ENCODE measurements around the gene LIMA1. TPM values are rescaled to one million over a fixed set of nuclear protein-coding genes. Genes with fewer than 3 reads are reported as not detected.

The LIMA1 gene
- total and polyA plus RNA-seq, 12 donors, result 10.6 to 34.4 (median 16.2) TPM

DNA sequence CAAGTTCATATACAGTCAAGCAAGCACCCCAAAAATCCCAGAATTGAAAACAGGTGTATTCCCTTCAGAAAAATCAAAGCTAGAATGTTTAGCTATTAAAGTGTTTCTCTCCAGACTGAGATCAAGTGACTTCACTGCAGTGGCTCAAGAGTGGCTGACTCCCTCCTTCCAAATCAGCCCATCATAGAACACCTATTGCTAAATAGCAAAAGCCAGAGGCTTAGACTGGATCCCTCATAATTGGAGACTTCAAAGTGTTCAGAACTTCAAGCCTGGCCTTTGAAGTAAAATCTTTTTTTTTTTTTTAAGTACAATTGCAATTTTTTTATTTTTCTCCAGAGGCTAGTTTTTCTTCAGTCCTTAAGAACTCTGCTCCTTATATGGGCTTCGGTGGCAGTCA is 66.1 kb downstream of the LIMA1 start:
- peaks cover 0 to 43% (median 22%) of the 10 kb centered on the region in 9 donors for H3K4me1 ChIP-seq
- H3K9me3 ChIP-seq, result no peaks in the 10 kb centered on the region
- ATAC-seq, result no peak
- H3K27ac ChIP-seq, result no peak overlapping the region
- intact Hi-C loops (cut with DNase I), result loop anchor here in 2 of 10 donors (10.0 kb wide), 1 partner anchor 98 kb away; no protein-coding TSS in a partner anchor
- H3K4me3 ChIP-seq, result no peak overlapping the region
- TF ChIP-seq, protein P1, sequence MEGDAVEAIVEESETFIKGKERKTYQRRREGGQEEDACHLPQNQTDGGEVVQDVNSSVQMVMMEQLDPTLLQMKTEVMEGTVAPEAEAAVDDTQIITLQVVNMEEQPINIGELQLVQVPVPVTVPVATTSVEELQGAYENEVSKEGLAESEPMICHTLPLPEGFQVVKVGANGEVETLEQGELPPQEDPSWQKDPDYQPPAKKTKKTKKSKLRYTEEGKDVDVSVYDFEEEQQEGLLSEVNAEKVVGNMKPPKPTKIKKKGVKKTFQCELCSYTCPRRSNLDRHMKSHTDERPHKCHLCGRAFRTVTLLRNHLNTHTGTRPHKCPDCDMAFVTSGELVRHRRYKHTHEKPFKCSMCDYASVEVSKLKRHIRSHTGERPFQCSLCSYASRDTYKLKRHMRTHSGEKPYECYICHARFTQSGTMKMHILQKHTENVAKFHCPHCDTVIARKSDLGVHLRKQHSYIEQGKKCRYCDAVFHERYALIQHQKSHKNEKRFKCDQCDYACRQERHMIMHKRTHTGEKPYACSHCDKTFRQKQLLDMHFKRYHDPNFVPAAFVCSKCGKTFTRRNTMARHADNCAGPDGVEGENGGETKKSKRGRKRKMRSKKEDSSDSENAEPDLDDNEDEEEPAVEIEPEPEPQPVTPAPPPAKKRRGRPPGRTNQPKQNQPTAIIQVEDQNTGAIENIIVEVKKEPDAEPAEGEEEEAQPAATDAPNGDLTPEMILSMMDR (IDR thresholded peaks at IDR 0.05), result no peak
- no peak for DNase-seq
- WGBS, 2 donors, result 100% methylated on average over 1 of the region's 1 CpG
- H3K27me3 ChIP-seq, result no peaks in the 10 kb centered on the region
- peaks cover 0 to 37% (median 0%) of the 10 kb centered on the region in 9 donors for H3K36me3 ChIP-seq

DNA sequence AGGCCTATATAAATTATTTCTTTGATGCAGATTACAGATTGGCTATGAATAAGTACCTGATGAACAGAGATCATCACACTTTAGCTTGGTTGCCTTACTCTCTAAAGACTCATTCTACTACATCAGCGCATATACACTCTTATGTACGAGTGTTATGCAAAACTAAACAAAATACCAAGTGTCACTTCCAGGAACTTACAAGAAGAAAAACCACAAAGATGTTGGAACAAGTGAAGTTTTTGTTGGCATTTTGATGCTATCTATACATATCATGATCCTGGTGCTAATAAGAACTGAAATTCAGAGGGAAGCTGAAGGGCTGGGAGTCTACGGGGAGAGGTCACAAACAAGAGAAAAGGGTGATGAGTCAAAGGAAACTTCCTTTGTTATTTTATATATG is 68.3 kb downstream of the LIMA1 start:
- Histone ChIP-seq H3K4me3 (no peak overlapping the region), H3K27ac (no peak overlapping the region), H3K36me3 (peaks cover 0 to 39% (median 0%) of the 10 kb centered on the region in 9 donors), H3K9me3 (no peaks in the 10 kb centered on the region), H3K27me3 (no peaks in the 10 kb centered on the region), H3K4me1 (peaks cover 5 to 44% (median 26%) of the 10 kb centered on the region in 9 donors)
- 95 to 98% methylated on average over 3 of the region's 3 CpGs for WGBS, 2 donors
- DNase-seq (no peak), ATAC-seq (no peak)
- TF ChIP-seq, protein P1 (IDR thresholded peaks at IDR 0.05), result no peak
- intact Hi-C loops (cut with DNase I), result loop anchor here in 3 of 10 donors (2.0 to 10.0 kb wide), 2 partner anchors 54 to 100 kb away; no protein-coding TSS in a partner anchor

DNA sequence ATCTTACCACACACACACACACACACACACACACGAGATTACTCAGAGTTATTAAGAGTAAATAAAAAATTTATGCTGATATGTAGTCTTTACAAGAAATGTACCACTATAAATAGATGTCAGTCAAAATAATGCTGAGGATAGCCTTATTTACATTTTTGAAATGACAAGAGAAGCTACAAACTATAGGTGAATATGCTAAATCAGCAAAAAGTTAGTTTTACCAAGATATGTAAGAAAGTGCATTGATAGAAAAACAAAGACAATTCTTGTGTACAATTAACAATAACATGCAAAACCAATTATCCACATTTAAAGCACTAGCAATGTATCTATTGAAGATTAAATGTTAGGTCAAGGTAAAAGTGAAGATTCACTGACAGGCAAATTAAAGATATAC is 69.3 kb downstream of the LIMA1 start:
- intact Hi-C loops (cut with DNase I), result loop anchor here in 5 of 10 donors (2.0 to 10.0 kb wide), 3 partner anchors 55 to 101 kb away; no protein-coding TSS in a partner anchor
- Histone ChIP-seq H3K9me3 (no peaks in the 10 kb centered on the region), H3K27ac (no peak overlapping the region)

DNA sequence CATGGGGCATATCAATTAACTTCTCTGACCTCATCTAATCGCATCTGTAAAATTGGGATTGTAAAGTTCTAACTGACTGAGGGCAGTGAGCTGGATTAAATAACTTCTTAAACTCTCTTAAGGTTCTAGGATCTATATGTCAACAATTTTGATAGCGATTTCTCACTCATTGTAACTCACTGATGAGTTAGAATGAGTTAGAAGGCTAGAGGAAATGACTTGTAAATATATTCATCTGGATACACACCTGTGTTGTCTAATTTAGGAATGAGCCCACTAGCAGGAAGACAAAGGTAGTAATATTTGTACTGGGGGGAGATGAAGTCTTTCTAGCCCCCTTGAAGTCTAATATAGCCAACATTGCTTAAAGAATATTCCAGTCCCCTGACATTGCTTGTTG is 69.9 kb downstream of the LIMA1 start:
- DNase-seq (no peak), ATAC-seq (no peak)
- WGBS, 2 donors, result 93 to 98% methylated on average over 2 of the region's 2 CpGs
- Histone ChIP-seq H3K4me1 (peaks cover 5 to 36% (median 14%) of the 10 kb centered on the region in 9 donors), H3K27ac (peak overlapping the region in 3 of 10 donors; percentile 14 to 83 (median 23)), H3K9me3 (no peaks in the 10 kb centered on the region), H3K4me3 (no peak overlapping the region), H3K27me3 (no peaks in the 10 kb centered on the region), H3K36me3 (peaks cover 0 to 48% (median 0%) of the 10 kb centered on the region in 9 donors)
- TF ChIP-seq, protein P1 (IDR thresholded peaks at IDR 0.05), result no peak
- intact Hi-C loops (cut with DNase I), result loop anchor here in 4 of 10 donors (5.0 to 10.0 kb wide), 2 partner anchors 99 to 101 kb away; no protein-coding TSS in a partner anchor

More for the DNA sequence above, 69.3 kb downstream of the LIMA1 start:
- no peak for DNase-seq
- H3K36me3 ChIP-seq, result peaks cover 0 to 43% (median 0%) of the 10 kb centered on the region in 9 donors
- ATAC-seq, result no peak
- TF ChIP-seq, protein P1 (IDR thresholded peaks at IDR 0.05), result no peak
- WGBS, 2 donors, result 59 to 67% methylated on average over 1 of the region's 1 CpG
- H3K4me1 ChIP-seq, result peaks cover 5 to 36% (median 16%) of the 10 kb centered on the region in 9 donors
- no peaks in the 10 kb centered on the region for H3K27me3 ChIP-seq
- H3K4me3 ChIP-seq, result no peak overlapping the region
